Uterus (tissue), 4 donors: ENCODE results near the gene GTF2H1. TPM values are rescaled to one million over a fixed set of nuclear protein-coding genes. Genes with fewer than 3 reads are reported as not detected.

Source experiments
- DNase-seq, 2 donors: peaks; one replicate each; pipeline ENCODE4 v3.0.0-alpha.2; 2019 to 2020
- H3K27ac ChIP-seq, 2 donors: fragments of 200-600 bp; sonication (generic); 1 replicate in 1 of 2; 2 replicates in 1 of 2; pipeline ENCODE4 v1.5.1; 2016 to 2018
- H3K27me3 ChIP-seq, 2 donors: fragments of 200-600 bp; sonication (generic); one replicate each; pipeline ENCODE4 v1.5.1; 2018 to 2019; ENCODE audit warnings: control low read depth in 1 of 2
- H3K36me3 ChIP-seq, 2 donors: fragments of 200-600 bp; sonication (generic); one replicate each; pipeline ENCODE4 v1.5.1; 2019; ENCODE audit warnings: control low read depth in 1 of 2
- H3K4me1 ChIP-seq, 2 donors: fragments of 200-600 bp; sonication (generic); one replicate each; pipeline ENCODE4 v1.5.1; 2018 to 2019; ENCODE audit warnings: control low read depth in 1 of 2
- H3K4me3 ChIP-seq, 2 donors: fragments of 200-600 bp; sonication (generic); 1 replicate in 1 of 2; 2 replicates in 1 of 2; pipeline ENCODE4 v1.5.1; 2018 to 2019; ENCODE audit warnings: mild to moderate bottlenecking in 1 of 2
- H3K9me3 ChIP-seq, 2 donors: fragments of 200-600 bp; sonication (generic); one replicate each; pipeline ENCODE4 v1.5.1; 2019; ENCODE audit warnings: control low read depth in 1 of 2
- CTCF ChIP-seq, 4 experiments: fragments of 200-600 bp in 2 of 4; fragments of 450-650 bp in 2 of 4; sonication (generic) in 2 of 4; IDR thresholded peaks; one replicate each; pipeline ENCODE4 v1.5.1; 2016 to 2019; ENCODE audit warnings: antibody characterized with exemption in 4 of 4, mild to moderate bottlenecking in 2 of 4, moderate library complexity in 1 of 4
- POLR2A ChIP-seq, 2 donors: fragments of 450-650 bp; IDR thresholded peaks; one replicate each; pipeline ENCODE4 v1.6.1; 2016; ENCODE audit warnings: antibody characterized with exemption in 2 of 2, mild to moderate bottlenecking in 1 of 2, moderate library complexity in 1 of 2
- intact Hi-C: fragments of 100-400 bp; cut with DNase I; formaldehyde crosslinking; loops from one replicate; pipeline ENCODE4 v1.15.1; 2023; ENCODE audit warnings: low total_unique reads
- total RNA-seq, 4 donors: library from RNA; depleted of rRNA in 3 of 4; stranded (reverse); fragments of >200 nt in 3 of 4; gene quantifications; one replicate each; pipeline versions ENCODE4 v1.1.0 to v1.2.4, GENCODE V29; 2014 to 2023
- donor health status: DM: yes; HTN: yes; CAD: no.

The GTF2H1 gene
- total RNA-seq, 4 donors from 2014 or later: 25.0 to 103 (median 50.7) TPM

GRCh38 chr11:18285841-18286240 is 36.5 kb upstream of the GTF2H1 start:
- Histone ChIP-seq H3K4me1 (no peaks in the 10 kb centered on the region), H3K9me3 (no peaks in the 10 kb centered on the region), H3K36me3 (no peaks in the 10 kb centered on the region), H3K27me3 (no peaks in the 10 kb centered on the region), H3K4me3 (no peak overlapping the region), H3K27ac (no peak overlapping the region)
- TF ChIP-seq CTCF (IDR thresholded peaks at IDR 0.05): no peak
- DNase-seq: no peak
- intact Hi-C loops: no loop called here

GRCh38 chr11:18288911-18289310 is 33.5 kb upstream of the GTF2H1 start:
- intact Hi-C loops: no loop called here
- Histone ChIP-seq H3K27me3 (no peaks in the 10 kb centered on the region), H3K27ac (no peak overlapping the region), H3K36me3 (no peaks in the 10 kb centered on the region), H3K4me1 (no peaks in the 10 kb centered on the region), H3K4me3 (no peak overlapping the region), H3K9me3 (no peaks in the 10 kb centered on the region)
- TF ChIP-seq CTCF (IDR thresholded peaks at IDR 0.05) (no peak), POLR2A (IDR thresholded peaks at IDR 0.05) (no peak)
- no peak for DNase-seq

GRCh38 chr11:18294862-18295261 is 27.5 kb upstream of the GTF2H1 start:
- H3K36me3 ChIP-seq: no peaks in the 10 kb centered on the region

GRCh38 chr11:18295316-18295715 is 27.1 kb upstream of the GTF2H1 start:
- H3K4me1 ChIP-seq: no peaks in the 10 kb centered on the region
- no peak overlapping the region for H3K4me3 ChIP-seq
- TF ChIP-seq CTCF (IDR thresholded peaks at IDR 0.05) (no peak), POLR2A (IDR thresholded peaks at IDR 0.05) (no peak)
- H3K36me3 ChIP-seq: no peaks in the 10 kb centered on the region
- H3K27me3 ChIP-seq: no peaks in the 10 kb centered on the region
- no peak for DNase-seq
- intact Hi-C loops: no loop called here
- H3K27ac ChIP-seq: no peak overlapping the region
- no peaks in the 10 kb centered on the region for H3K9me3 ChIP-seq

More at GRCh38 chr11:18294862-18295261, 27.5 kb upstream of the GTF2H1 start:
- Histone ChIP-seq H3K4me3 (no peak overlapping the region), H3K27ac (no peak overlapping the region), H3K27me3 (no peaks in the 10 kb centered on the region), H3K4me1 (no peaks in the 10 kb centered on the region), H3K9me3 (no peaks in the 10 kb centered on the region)
- TF ChIP-seq CTCF (IDR thresholded peaks at IDR 0.05): no peak
- no peak for TF ChIP-seq POLR2A (IDR thresholded peaks at IDR 0.05)
- DNase-seq: no peak
- intact Hi-C loops: no loop called here

- Histone ChIP-seq H3K9me3 (no peaks in the 10 kb centered on the region), H3K27ac (no peak overlapping the region), H3K36me3 (no peaks in the 10 kb centered on the region), H3K4me3 (no peak overlapping the region), H3K27me3 (no peaks in the 10 kb centered on the region), H3K4me1 (no peaks in the 10 kb centered on the region)
- TF ChIP-seq CTCF (IDR thresholded peaks at IDR 0.05): no peak
- TF ChIP-seq POLR2A (IDR thresholded peaks at IDR 0.05): no peak
- intact Hi-C loops: no loop called here
- DNase-seq: no peak
Measured at GRCh38 chr11:18299721-18300120, 22.6 kb upstream of the GTF2H1 start.
